Fibroblast of lung (primary cell): Measurements from ENCODE around the gene SCIMP. TPM values are rescaled to one million over a fixed set of nuclear protein-coding genes. Genes with fewer than 3 reads are reported as not detected.

Source experiments
- DNase-seq, 2 donors: peaks; one replicate each; pipeline versions ENCODE4 v3.0.0 to v3.0.0-alpha.2; 2010; ENCODE audit warnings: low read depth in 2 of 2
- H2AFZ ChIP-seq: 2 replicates; pipeline ENCODE4 v1.5.1; 2012; ENCODE audit warnings: low read length, control low read depth, inconsistent platforms
- H3K27ac ChIP-seq: 2 replicates; pipeline ENCODE4 v1.5.1; 2011; ENCODE audit warnings: low read length, control low read depth; ENCODE audit not compliant: insufficient read depth
- H3K27me3 ChIP-seq: 2 replicates; pipeline ENCODE4 v1.5.1; 2011; ENCODE audit warnings: mild to moderate bottlenecking, low read length; ENCODE audit not compliant: control insufficient read depth, insufficient read depth
- H3K36me3 ChIP-seq: 2 replicates; pipeline ENCODE4 v1.5.1; 2011; ENCODE audit warnings: low read length; ENCODE audit not compliant: control insufficient read depth, insufficient read depth
- H3K4me1 ChIP-seq: 2 replicates; pipeline ENCODE4 v1.5.1; 2011; ENCODE audit warnings: low read length; ENCODE audit not compliant: control insufficient read depth, insufficient read depth; ENCODE audit errors: extremely low read depth
- H3K4me2 ChIP-seq: 2 replicates; pipeline ENCODE4 v1.5.1; 2011; ENCODE audit warnings: low read length, control low read depth; ENCODE audit not compliant: insufficient read depth; ENCODE audit errors: extremely low read depth
- H3K4me3 ChIP-seq, 4 experiments: fragments of 200-600 bp in 1 of 4; sonication (generic) in 1 of 4; replicated peaks in 1 of 4; 2 replicates each; pipeline ENCODE4 v1.5.1; 2011 to 2016; ENCODE audit warnings: low read length in 4 of 4, low read depth in 3 of 4, mild to moderate bottlenecking in 3 of 4, control low read depth in 2 of 4, inconsistent platforms in 1 of 4, mixed read lengths in 1 of 4; ENCODE audit not compliant: insufficient read depth in 1 of 4; ENCODE audit errors: control extremely low read depth in 1 of 4
- H3K79me2 ChIP-seq: 2 replicates; pipeline ENCODE4 v1.5.1; 2012; ENCODE audit warnings: mild to moderate bottlenecking, low read length, inconsistent platforms; ENCODE audit not compliant: control insufficient read depth, insufficient read depth
- H3K9ac ChIP-seq: 2 replicates; pipeline ENCODE4 v1.5.1; 2011; ENCODE audit warnings: mild to moderate bottlenecking, low read length, control low read depth; ENCODE audit not compliant: insufficient read depth
- H3K9me3 ChIP-seq: 2 replicates; pipeline ENCODE4 v1.5.1; 2012; ENCODE audit warnings: low read depth, low read length; ENCODE audit not compliant: control insufficient read depth, insufficient read depth
- H4K20me1 ChIP-seq: 2 replicates; pipeline ENCODE4 v1.5.1; 2011; ENCODE audit warnings: low read length; ENCODE audit not compliant: control insufficient read depth, insufficient read depth; ENCODE audit errors: extremely low read depth
- CTCF ChIP-seq, 2 donors: IDR thresholded peaks in 1 of 2; conservative IDR thresholded peaks in 1 of 2; 1 replicate in 1 of 2; 2 replicates in 1 of 2; pipeline ENCODE4 v1.5.1; 2011 to 2012; ENCODE audit warnings: low read length in 2 of 2, control low read depth in 1 of 2, inconsistent platforms in 1 of 2, low read depth in 1 of 2, mild to moderate bottlenecking in 1 of 2
- EZH2 ChIP-seq: IDR thresholded peaks from 2 replicates; pipeline ENCODE4 v1.5.1; 2012; ENCODE audit warnings: low read length, control low read depth, mild to moderate bottlenecking; ENCODE audit errors: missing control alignments
- polyA plus RNA-seq, 2 donors: library from polyadenylated mRNA; depleted of rRNA in 1 of 2; stranded (reverse) in 1 of 2; unstranded in 1 of 2; fragments of >200 nt; gene quantifications; 2 replicates each; pipeline ENCODE4 v1.2.1, GENCODE V29; 2011 to 2012; ENCODE audit warnings: missing spikeins in 1 of 2
- total RNA-seq: library from RNA; depleted of rRNA; stranded (reverse); fragments of >200 nt; gene quantifications from 2 replicates; pipeline ENCODE4 v1.2.1, GENCODE V29; 2014

The SCIMP gene
- total and polyA plus RNA-seq, 2 donors (not counting 1 experiment from before 2014, with no cell fraction given), result not detected

GRCh38 chr17:5183410-5183793, 51.3 kb downstream of the SCIMP start:
- Histone ChIP-seq H3K9ac (no peak overlapping the region), H2AFZ (no peak overlapping the region), H4K20me1 (no peaks in the 10 kb centered on the region), H3K4me3 (no peak overlapping the region), H3K4me1 (no peaks in the 10 kb centered on the region), H3K9me3 (peaks cover 6% of the 10 kb centered on the region), H3K27me3 (no peaks in the 10 kb centered on the region), H3K79me2 (no peaks in the 10 kb centered on the region), H3K27ac (no peak overlapping the region), H3K4me2 (no peak overlapping the region), H3K36me3 (no peaks in the 10 kb centered on the region)
- TF ChIP-seq CTCF (conservative IDR thresholded peaks at IDR 0.05 in 1 of 2, IDR thresholded peaks at IDR 0.05 in 1 of 2; ENCODE audit: low read depth in 1 of 2, low read length in 2 of 2), result no peak
- TF ChIP-seq EZH2, result no peak
- DNase-seq, result no peak

- Histone ChIP-seq H3K4me1 (no peaks in the 10 kb centered on the region), H3K79me2 (no peaks in the 10 kb centered on the region), H4K20me1 (no peaks in the 10 kb centered on the region), H3K27ac (no peak overlapping the region), H3K4me2 (no peak overlapping the region), H2AFZ (no peak overlapping the region), H3K27me3 (no peaks in the 10 kb centered on the region), H3K36me3 (no peaks in the 10 kb centered on the region), H3K9me3 (peaks cover 6% of the 10 kb centered on the region), H3K4me3 (no peak overlapping the region), H3K9ac (no peak overlapping the region)
- no peak for TF ChIP-seq CTCF (conservative IDR thresholded peaks at IDR 0.05 in 1 of 2, IDR thresholded peaks at IDR 0.05 in 1 of 2; ENCODE audit: low read depth in 1 of 2, low read length in 2 of 2)
- no peak for TF ChIP-seq EZH2
- DNase-seq, result no peak
These were observed 51.9 kb downstream of the SCIMP start for GRCh38 chr17:5182597-5183409.

- Histone ChIP-seq H3K4me3 (no peak overlapping the region), H3K9me3 (peaks cover 6% of the 10 kb centered on the region), H3K4me2 (no peak overlapping the region), H3K36me3 (no peaks in the 10 kb centered on the region), H3K9ac (no peak overlapping the region), H3K27ac (no peak overlapping the region), H2AFZ (no peak overlapping the region), H3K79me2 (no peaks in the 10 kb centered on the region), H4K20me1 (no peaks in the 10 kb centered on the region), H3K27me3 (no peaks in the 10 kb centered on the region), H3K4me1 (no peaks in the 10 kb centered on the region)
- DNase-seq, result no peak
- TF ChIP-seq EZH2 (no peak), CTCF (conservative IDR thresholded peaks at IDR 0.05 in 1 of 2, IDR thresholded peaks at IDR 0.05 in 1 of 2; ENCODE audit: low read depth in 1 of 2, low read length in 2 of 2) (no peak)
These were observed 53.0 kb downstream of the SCIMP start for GRCh38 chr17:5181509-5182305.
